NCI-H226 (cell line): Measurements from ENCODE around the gene SBF1.
"Not testable (repeated sequence)": the region's sequence is repeated elsewhere in the genome, so short reads cannot be mapped to it uniquely, and the experiment has no call there.

Source experiments
- DNase-seq: peaks from one replicate; pipeline ENCODE4 v3.0.0-alpha.2; 2015

The SBF1 gene

DNA sequence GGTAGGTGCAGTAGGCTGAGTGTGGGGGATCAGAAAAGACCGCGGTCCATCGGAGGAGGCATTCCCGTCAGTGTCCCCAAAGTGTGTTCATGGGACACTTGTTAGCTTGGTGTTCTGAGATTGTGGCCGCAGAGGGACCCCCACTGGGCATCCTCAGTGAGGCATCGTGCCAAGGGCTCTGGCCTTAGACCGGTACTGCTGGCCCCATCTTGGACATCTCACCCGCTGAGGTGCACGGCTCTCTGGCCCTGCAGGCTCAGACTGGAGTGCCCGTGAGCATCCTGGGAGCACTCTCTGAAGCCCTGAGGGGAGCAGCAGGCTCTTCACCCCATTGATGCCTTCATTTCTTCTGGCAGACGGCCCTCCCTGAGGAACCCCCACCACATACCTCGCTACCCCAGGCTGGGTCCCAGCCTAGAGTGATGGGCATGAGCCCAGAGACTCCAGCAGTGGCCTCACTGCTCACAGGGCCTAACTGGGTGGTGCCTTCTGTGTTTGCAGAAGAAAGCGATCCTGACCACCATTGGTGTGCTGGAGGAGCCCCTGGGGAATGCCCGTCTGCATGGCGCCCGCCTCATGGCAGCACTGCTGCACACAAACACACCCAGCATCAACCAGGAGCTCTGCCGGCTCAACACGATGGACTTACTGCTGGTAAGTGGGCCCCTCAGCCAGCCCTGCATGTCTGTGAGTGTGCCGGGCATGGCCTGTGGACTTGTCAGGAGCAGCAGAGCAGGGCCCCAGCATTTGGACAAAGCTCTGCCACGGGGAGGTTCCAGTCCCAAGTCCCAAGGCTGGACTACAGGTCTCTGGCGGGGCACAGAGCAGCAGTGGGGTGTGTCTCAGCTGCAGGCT lies 51.6 kb downstream of the SBF1 start:
- DNase-seq: no peak

- DNase-seq: no peak
Measured at GRCh38 chr22:50422046-50422445, 52.8 kb downstream of the SBF1 start.

GRCh38 chr22:50420581-50420980 lies 54.3 kb downstream of the SBF1 start:
- DNase-seq: no peak

DNA sequence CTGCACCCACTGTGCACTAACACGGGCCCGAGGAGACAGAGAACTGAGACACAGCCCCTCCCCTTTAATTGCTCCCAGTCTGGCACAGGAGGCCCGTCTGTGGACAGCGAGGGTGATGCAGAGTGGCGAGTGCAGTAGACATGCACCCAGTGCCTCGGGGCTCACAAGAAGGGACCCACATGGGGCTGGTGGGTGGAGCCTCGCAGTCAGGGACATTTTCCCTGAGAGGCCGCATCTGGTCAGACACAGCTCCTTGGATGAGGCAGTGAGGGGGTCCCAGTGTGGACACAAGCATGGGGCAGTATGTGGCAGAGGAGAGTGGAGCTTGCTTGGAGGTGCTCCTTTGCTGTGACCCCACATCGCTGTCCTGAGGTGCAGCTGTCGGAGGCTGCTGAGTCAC lies 54.8 kb downstream of the SBF1 start:
- DNase-seq: no peak

GRCh38 chr22:50419116-50419515 lies 55.7 kb downstream of the SBF1 start:
- no peak for DNase-seq

DNA sequence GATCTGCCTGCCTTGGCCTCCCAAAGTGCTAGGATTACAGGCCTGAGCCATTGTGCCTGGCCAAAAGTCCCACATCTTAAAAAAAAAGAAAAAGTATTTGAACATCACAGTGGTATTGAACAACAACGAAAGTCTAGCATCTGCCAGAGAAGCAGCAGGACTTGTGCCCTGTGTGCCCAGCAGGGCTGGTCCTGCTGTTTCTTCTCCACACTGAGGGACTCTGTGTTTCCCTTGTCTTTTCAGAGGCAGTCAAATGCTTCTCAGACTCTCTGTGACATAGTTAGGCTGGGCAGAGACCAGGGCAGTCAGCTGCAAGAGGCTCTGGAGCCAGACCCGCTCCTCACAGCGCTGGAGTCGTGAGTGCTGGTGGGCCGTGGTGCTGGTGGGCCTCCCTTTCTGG lies 56.2 kb downstream of the SBF1 start:
- no peak for DNase-seq

DNA sequence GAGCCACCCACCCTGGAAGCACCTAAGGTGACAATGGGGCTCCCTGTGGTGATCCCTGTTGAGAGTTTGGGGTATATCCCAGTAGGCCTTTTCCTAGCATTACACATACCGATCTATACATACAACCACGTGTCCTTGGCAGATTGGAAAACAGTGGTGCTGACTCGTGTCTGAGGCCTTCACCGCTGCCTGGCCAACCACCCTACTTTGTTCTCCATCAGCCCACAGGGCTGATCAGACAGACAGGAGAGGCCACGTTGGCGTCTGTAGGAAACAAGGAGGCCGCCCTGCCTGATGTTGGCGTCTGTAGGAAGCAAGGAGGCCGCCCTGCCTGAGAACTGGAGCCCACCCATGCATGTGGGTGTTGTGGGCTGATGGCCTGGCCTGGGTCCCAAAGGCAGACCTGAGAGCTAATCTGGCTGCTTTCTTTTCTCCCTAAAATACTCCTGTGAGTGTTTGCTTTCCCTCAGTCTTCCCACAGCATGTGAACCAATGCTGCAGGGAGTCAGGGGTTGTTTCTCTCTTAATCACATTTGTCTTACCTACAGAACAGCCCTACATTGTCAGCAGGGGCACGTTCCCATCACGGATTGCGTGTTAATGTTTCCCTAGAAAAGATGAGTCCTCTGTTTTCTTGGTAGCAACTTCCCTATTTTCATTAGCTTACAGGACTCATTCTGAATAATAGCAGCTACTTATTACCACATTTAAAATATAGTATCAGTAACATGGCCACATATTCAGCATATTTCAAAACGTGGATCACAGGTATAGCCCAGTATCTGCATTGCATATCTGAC lies 57.2 kb downstream of the SBF1 start:
- DNase-seq: no peak

DNA sequence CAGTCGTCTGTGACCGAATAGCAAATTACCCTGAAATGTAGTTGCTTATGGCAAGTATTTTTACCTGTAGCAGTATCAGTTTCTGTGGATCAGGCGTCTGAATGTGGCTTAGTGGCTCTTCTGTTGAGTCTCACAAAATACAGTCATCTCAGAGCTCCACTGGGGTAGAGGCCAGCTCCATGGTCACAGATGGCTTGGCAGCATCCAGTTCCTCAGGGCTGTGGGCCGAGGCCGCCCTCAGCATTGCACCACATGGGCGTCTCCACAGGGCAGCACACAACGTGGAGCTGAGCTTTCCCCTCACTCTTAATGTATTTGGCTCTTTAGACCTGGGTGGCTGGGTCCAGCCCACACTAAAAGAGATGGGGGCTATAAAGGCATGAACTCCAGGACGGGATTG lies 57.8 kb downstream of the SBF1 start:
- no peak for DNase-seq

- no peak for DNase-seq
Measured at GRCh38 chr22:50415426-50415825, 59.4 kb downstream of the SBF1 start.

- no peak for DNase-seq
Measured at GRCh38 chr22:50414476-50415248, 60.2 kb downstream of the SBF1 start.

DNA sequence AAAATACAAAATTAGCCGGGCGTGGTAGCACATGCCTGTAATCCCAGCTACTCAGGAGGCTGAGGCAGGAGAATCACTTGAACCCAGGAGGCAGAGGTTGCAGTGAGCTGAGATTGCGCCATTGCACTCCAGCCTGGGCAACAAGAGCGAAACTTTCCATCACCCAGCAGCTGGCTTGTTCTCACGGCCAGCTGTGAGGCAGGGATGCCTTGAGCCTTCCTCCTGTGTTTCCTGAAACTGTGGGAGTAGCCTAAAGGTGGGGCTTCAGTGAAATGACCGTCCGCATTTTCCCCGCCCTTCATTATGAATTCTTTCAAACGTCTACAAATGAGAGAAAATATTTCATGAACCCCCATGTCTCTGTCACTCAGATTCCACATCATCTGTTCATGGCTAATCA lies 65.9 kb downstream of the SBF1 start:
- DNase-seq: not testable (repeated sequence)

DNA sequence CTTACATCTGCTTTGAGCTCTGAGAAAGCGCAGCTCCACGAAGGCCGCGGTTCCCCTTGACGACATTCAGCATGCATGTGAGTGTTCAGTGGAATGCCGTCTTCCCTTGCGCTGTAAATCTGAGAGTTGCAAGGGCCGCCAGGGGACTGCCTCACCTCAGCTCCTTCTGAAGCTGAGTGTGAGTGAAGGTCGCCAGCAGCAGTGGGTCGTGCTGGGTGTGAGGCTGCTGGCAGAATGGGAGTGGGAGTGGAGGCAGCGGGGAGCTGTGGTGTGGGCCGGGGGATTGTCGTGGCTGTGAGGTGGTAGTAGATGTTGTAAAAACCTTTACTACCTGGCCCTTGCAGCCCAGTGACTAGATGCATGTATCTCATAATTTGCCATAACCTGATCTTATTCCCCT lies 66.5 kb downstream of the SBF1 start:
- DNase-seq: no peak

GRCh38 chr22:50406416-50407170 lies 68.2 kb downstream of the SBF1 start:
- DNase-seq: no peak

- no peak for DNase-seq
Measured at GRCh38 chr22:50403701-50404101, 71.1 kb downstream of the SBF1 start.

DNA sequence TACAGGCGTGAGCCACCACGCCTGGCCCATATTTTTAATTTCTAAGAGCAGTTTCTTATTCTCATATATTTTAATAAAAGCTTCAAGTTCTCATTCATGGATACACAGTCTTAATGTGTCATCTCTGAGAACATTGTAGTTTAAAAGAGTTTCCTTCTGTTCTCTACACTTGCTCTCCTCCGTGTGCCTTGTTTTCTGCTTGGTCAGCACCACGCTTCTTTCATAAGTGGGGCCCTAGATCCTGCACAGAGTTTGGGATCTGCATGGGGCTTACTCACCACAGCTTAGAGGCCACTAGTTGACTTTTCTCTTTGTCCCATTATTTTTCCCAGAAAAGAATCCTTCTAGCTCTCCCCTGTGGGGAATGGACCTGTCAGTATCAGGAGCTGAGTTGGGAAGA lies 72.9 kb downstream of the SBF1 start:
- no peak for DNase-seq

DNA sequence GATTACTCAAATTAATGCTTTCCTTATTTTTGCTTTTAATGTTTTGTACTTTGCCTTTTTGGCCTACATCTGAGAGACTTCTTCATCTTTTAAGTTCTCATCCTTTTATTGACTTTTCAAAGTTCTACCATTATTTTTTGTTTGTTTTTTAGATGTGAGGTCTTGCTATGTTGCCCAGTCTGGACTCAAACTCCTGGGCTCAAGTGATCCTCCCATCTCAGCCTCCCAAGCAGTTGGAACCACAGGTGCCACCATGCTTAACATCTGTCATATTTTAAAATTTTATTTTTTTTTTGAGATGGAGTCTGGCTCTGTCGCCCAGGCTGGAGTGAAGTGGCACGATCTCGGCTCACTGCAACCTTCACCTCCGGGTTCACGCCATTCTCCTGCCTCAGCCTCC lies 73.9 kb downstream of the SBF1 start:
- DNase-seq: no peak

DNA sequence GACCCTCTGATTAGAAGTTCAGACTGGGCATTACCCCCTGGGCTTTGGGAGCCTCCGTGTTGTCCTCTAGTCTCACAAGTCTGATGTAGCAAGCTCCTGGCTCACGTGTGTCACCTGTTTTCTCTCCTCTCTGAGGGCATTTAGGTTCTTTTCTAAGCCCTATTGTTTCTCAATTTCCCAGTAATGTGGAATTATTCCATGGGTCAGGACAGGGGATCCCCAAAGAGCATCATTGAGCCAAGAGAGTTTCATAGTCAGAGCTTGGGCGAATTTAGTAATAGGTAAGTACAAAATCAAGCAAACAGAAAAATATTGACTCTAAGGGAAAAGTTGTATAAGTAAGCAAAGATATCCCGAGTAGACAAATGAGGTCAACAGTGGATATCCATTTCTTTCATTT lies 74.4 kb downstream of the SBF1 start:
- DNase-seq: no peak

DNA sequence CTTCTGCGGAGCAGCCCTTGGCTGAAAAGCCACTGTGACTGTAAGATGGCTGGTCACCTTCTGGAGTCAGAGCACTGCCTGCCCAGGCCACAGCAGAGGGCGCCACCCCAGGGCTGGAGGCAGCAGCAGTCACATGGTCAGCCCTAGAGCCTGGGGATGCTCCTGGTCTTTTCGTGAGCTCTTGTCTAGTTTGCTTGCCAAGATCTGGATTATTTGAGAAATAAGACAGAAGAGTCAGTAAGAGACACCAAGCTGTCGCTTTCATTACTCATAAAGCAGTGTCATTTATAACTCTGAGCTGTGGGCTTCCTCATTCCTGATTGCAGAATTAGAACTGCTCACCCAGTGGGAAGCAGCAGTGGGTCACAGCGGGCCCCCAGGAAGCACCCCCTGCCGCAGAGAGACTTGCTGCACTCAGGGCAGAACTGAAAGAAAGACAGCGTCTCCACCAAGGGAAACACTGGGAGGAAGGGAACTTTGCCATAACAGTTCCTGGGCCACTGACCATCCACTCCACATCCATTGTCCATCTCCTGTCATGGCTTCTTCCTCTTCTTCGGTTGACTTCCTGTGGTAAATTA lies 75.0 kb downstream of the SBF1 start:
- no peak for DNase-seq

GRCh38 chr22:50398831-50399648 lies 75.8 kb downstream of the SBF1 start:
- no peak for DNase-seq

DNA sequence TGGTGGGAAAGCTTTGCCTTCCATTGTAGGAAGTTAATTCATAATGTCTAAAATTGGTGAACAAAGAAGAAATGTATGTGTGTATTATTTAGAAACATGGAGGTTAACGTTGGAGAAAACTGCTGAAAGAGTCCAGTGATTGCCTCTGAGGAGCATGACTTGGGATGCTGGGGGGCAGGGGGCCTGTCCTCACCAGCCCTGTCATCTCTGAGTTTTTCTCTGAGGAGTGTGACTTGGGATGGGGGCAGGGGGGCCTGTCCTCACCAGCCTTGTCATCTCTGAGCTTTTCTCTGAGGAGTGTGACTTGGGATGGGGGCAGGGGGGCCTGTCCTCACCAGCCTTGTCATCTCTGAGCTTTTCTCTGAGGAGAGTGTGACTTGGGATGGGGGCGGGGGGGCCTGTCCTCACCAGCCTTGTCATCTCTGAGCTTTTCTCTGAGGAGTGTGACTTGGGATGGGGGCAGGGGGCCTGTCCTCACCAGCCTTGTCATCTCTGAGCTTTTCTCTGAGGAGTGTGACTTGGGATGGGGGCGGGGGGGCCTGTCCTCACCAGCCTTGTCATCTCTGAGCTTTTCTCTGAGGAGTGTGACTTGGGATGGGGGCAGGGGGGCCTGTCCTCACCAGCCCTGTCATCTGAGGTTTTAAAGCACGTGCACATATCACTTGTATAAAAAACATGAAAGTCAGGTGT lies 77.3 kb downstream of the SBF1 start:
- not testable (repeated sequence) for DNase-seq
